Panc1 (cell line): Measurements from ENCODE around the gene TLE4. TPM values are rescaled to one million over a fixed set of nuclear protein-coding genes. Genes with fewer than 3 reads are reported as not detected.

Source experiments
- ATAC-seq: fragments of 200-7000 bp; cut with Tn5 transposase; 2 replicates; pipeline ENCODE4 v1.9.1; 2020; ENCODE audit warnings: mild to moderate bottlenecking, moderate library complexity
- BruUV-seq: library from RNA; stranded (reverse); fragments of 400-500 nt; replicated peaks from 2 replicates; lab custom pipeline; 2021; lab: Mats Ljungman, UMichigan
- CTCF ChIA-PET: fragments of 300-600 bp; sonication (Branson Sonifier 250); formaldehyde crosslinking; loops from one replicate; lab custom pipeline; 2022; ENCODE audit warnings: antibody characterized with exemption; lab: Charles Lee
- POLR2A ChIA-PET: fragments of 300-600 bp; sonication (Branson Sonifier 250); formaldehyde crosslinking; loops from one replicate; lab custom pipeline; 2022; ENCODE audit warnings: antibody characterized with exemption; lab: Charles Lee
- DNase-seq: peaks from one replicate; pipeline ENCODE4 v3.0.0-alpha.2; 2010; ENCODE audit warnings: low read depth, low spot score
- H3K27ac ChIP-seq: 2 replicates; pipeline ENCODE4 v1.5.1; 2011; ENCODE audit warnings: mild to moderate bottlenecking, low read length, inconsistent platforms
- H3K27me3 ChIP-seq: fragments of 200-500 bp; sonication (Bioruptor generic); 2 replicates; pipeline ENCODE4 v1.6.0; 2014; ENCODE audit warnings: low read length, inconsistent platforms; ENCODE audit not compliant: control insufficient read depth, insufficient read depth
- H3K36me3 ChIP-seq: fragments of 200-500 bp; sonication (Bioruptor generic); 2 replicates; pipeline ENCODE4 v1.5.1; 2014; ENCODE audit warnings: inconsistent platforms, mild to moderate bottlenecking, low read length, moderate library complexity; ENCODE audit not compliant: control insufficient read depth, insufficient read depth
- H3K4me1 ChIP-seq: 2 replicates; pipeline ENCODE4 v1.5.1; 2011; ENCODE audit warnings: inconsistent platforms, mild to moderate bottlenecking, low read length, moderate library complexity; ENCODE audit not compliant: control insufficient read depth, insufficient read depth
- H3K4me3 ChIP-seq, 2 experiments: 2 replicates each; pipeline ENCODE4 v1.5.1; 2011 to 2012; ENCODE audit warnings: low read depth in 2 of 2, low read length in 2 of 2, mild to moderate bottlenecking in 2 of 2, inconsistent platforms in 1 of 2, moderate library complexity in 1 of 2
- H3K9me3 ChIP-seq: fragments of 200-500 bp; sonication (Bioruptor generic); 2 replicates; pipeline ENCODE4 v1.5.1; 2014; ENCODE audit warnings: low read depth, mild to moderate bottlenecking, inconsistent platforms, low read length, moderate library complexity; ENCODE audit not compliant: control insufficient read depth, insufficient read depth
- CTCF ChIP-seq: fragments of 450-650 bp; IDR thresholded peaks from 2 replicates; pipeline ENCODE4 v1.5.1; 2017; ENCODE audit warnings: mild to moderate bottlenecking
- POLR2AphosphoS5 ChIP-seq: IDR thresholded peaks from 2 replicates; pipeline ENCODE4 v1.6.1; 2012; ENCODE audit warnings: mild to moderate bottlenecking, low read depth, low read length, moderate library complexity
- REST ChIP-seq, 2 experiments: IDR thresholded peaks; 2 replicates each; pipeline ENCODE4 v1.6.1; 2011 to 2012; ENCODE audit warnings: low read depth in 2 of 2, control low read depth in 1 of 2, low read length in 1 of 2, mild to moderate bottlenecking in 1 of 2, moderate library complexity in 1 of 2; ENCODE audit not compliant: insufficient read depth in 1 of 2
- SIN3A ChIP-seq: IDR thresholded peaks from 2 replicates; pipeline ENCODE4 v1.6.1; 2012; ENCODE audit warnings: low read depth, mild to moderate bottlenecking, low read length, moderate library complexity, borderline replicate concordance; ENCODE audit not compliant: insufficient read depth
- TCF7L2 ChIP-seq: IDR thresholded peaks from 2 replicates; pipeline ENCODE4 v1.6.1; 2011; ENCODE audit warnings: mild to moderate bottlenecking, low read depth, low read length, inconsistent platforms
- in situ Hi-C: cut with HindIII; loops from 2 replicates; pipeline ENCODE4 v1.10.0; 2016; ENCODE audit warnings: low sequenced_read_pairs, low pct_unique_long_range_greater_than_20kb
- intact Hi-C: fragments of 100-400 bp; cut with micrococcal nuclease; formaldehyde crosslinking; loops from one replicate; pipeline ENCODE4 v1.10.0; 2022; ENCODE audit not compliant: unreplicated experiment
- total RNA-seq: library from RNA; stranded (reverse); gene quantifications from one replicate; pipeline ENCODE4 v1.2.1, GENCODE V29; 2021; ENCODE audit not compliant: unreplicated experiment

The TLE4 gene
- total RNA-seq, 1 experiment from 2014 or later = 8.7 TPM

GRCh38 chr9:79686381-79687130 is 114.8 kb downstream of the TLE4 start:
- ChIA-PET POLR2A (no interaction called here), CTCF (no interaction called here)
- Histone ChIP-seq H3K9me3 (no peaks in the 10 kb centered on the region), H3K4me3 (no peak overlapping the region), H3K36me3 (no peaks in the 10 kb centered on the region), H3K27me3 (no peaks in the 10 kb centered on the region), H3K4me1 (no peaks in the 10 kb centered on the region), H3K27ac (no peak overlapping the region)
- in situ Hi-C loops = no loop called here
- intact Hi-C loops = no loop called here
- BruUV-seq = no TSS peak
- DNase-seq = no peak
- ATAC-seq = no peak
- TF ChIP-seq CTCF (no peak), SIN3A (no peak), POLR2AphosphoS5 (no peak), REST (IDR thresholded peaks at IDR 0.05; ENCODE audit: insufficient read depth in 1 of 2, low read depth in 2 of 2, low read length in 1 of 2) (no peak)

- ChIA-PET POLR2A (no interaction called here), CTCF (no interaction called here)
- H3K36me3 ChIP-seq = no peaks in the 10 kb centered on the region
- TF ChIP-seq CTCF (no peak), TCF7L2 (no peak), POLR2AphosphoS5 (no peak), SIN3A (no peak)
- no peaks in the 10 kb centered on the region for H3K9me3 ChIP-seq
- no peak overlapping the region for H3K27ac ChIP-seq
- BruUV-seq = no TSS peak
- ATAC-seq (no peak), DNase-seq (no peak)
- no peaks in the 10 kb centered on the region for H3K4me1 ChIP-seq
- H3K4me3 ChIP-seq = no peak overlapping the region
- H3K27me3 ChIP-seq = no peaks in the 10 kb centered on the region
- in situ Hi-C loops (no loop called here), intact Hi-C loops (no loop called here)
Observed at GRCh38 chr9:79687131-79687447, 115.3 kb downstream of the TLE4 start.
